A673 (cell line): ENCODE results near the gene CSF3.

Source experiments
- CTCF ChIP-seq: fragments of 300-800, 200-600 bp; sonication (generic); conservative IDR thresholded peaks from 2 replicates; pipeline ENCODE4 v1.5.1; 2017; ENCODE audit warnings: low read depth, mild to moderate bottlenecking, antibody characterized with exemption, low read length, moderate library complexity, mixed read lengths
- EZH2 ChIP-seq: fragments of 200-600 bp; sonication (generic); IDR thresholded peaks from 2 replicates; pipeline ENCODE4 v1.6.1; 2017; ENCODE audit warnings: borderline replicate concordance, low read depth, mild to moderate bottlenecking, mixed read lengths, antibody characterized with exemption, low read length; ENCODE audit not compliant: poor library complexity, severe bottlenecking

GRCh38 chr17:40031706-40032105, 16.5 kb downstream of the CSF3 start:
- TF ChIP-seq CTCF: no peak
- no peak for TF ChIP-seq EZH2
